ENCODE measurements around the gene PRSS12. TPM values are rescaled to one million over a fixed set of nuclear protein-coding genes. Genes with fewer than 3 reads are reported as not detected.
"Not testable (repeated sequence)": the region's sequence is repeated elsewhere in the genome, so short reads cannot be mapped to it uniquely, and the experiment has no call there.

PRSS12 gene
- polyA plus RNA-seq, 1 donor: 7.1 TPM

DNA sequence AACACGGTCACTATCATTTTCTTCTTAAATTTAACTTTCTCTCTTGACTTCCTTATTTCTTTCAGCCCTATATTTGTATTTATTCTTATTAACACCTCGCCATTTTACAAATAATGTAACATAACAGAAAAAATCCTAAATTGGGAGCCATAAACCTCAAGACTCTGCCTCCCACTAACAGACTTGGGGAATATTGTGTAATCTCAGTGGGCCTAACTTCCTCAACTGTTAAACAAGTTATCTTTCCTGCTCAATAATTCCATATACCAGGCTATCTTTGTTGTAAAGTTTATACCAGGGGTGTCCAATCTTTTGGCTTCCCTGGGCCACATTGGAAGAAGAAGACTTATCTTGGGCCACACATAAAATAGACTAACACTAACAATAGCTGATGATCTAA is 26.2 kb downstream of the PRSS12 start:
- no peak for DNase-seq

DNA sequence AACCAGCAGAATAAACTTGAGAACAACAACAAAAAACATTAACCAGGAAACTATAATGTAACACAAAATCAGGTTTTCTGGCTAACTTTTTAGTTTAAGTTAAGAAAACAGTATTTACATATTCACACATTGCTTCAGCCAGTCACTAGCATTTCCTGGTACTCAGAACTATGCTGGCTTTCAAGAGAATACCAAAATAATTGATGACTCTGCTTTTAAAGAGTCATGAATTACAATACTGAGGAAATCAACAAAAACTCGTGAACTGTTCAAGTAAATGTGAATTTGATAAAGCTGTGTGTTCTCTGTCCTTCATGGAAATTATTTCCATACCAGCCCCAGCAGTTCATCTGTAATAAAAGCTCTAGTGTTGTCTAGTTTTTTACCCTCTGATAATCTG is 27.4 kb downstream of the PRSS12 start:
- no peak for DNase-seq

DNA sequence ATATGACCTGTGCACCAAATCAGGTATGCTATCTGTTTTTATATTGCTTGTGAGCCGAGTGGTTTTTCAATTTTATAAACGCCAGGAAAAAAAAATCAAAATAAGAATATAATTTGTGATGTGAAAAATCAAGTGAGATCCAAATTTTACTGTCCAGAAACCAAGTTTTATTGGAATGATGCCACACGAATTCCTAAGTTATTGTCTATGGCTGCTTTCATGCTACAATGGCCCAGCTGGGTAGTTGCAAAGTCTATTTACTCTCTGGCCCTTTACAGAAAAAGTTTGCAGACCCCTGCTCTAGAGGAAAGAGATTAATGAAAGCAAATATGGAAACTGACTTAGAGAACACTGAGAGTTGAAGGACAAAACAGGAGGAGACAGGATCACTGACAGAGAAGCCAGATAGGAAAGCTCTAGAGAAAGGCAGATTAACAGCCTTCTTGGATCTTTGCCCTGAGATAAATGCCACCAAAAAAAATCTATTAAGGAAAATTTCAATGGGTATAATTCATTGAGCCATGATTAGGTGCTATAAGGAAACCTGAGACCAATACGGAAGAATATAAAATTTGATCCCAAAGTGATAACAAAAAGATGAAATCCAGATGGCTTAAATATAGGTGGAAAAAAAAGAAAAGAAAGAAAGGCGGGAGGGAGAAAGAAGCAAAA is 29.8 kb downstream of the PRSS12 start:
- DNase-seq: no peak

DNA sequence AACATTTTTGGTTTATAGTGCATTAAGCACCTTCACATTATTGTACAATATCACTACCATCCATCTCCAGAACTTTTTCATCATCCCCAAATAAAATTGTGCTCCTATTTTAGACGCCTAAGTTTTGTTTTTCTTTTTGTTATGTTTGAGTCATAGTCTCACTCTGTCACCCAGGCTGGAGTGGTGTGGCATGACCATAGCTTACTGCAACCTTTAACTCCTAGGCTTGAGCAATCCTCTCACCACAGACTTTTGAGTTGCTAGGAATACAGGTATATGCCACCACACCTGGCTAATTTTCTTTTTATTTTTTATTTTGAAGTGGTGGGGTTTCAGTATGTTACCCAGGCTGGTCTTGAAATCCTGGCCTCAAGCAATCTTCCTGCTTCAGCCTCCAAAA is 33.9 kb downstream of the PRSS12 start:
- no peak for DNase-seq

DNA sequence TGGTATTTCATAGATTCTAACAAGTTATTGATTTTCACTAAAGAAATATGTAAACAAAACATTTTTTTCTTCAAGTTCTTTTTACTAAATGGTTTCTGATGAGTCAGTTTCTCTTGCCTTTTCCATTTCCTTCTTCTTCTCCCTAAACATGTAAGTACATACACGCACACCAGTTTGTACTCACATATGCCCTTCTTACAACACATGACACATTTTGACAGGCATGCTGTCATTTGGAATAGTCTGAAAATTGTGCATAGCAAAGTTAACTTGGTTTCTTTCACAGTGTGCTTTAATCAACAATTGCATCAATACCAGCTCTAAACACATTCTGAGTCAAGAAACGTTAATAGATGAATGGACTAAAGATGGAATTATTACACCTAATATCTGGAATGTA is 35.1 kb downstream of the PRSS12 start:
- DNase-seq: no peak

DNA sequence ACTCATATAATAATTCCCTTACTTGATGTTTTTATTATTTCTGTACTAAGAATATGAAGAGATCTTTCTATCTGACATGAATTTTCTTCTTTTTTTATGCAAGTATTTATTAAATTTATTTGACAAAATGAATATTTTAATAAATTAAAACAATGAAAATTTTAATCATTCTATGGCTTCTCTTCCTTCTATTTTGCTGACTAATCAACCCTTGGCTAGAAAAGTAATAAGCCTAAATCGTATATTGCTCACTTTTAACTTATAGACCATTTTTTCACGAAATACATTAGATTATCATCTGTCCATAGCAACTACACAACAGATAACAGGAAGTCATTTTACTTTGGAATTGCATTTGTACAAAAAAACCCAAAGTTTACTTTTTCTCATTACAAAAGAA is 38.6 kb downstream of the PRSS12 start:
- no peak for DNase-seq

DNA sequence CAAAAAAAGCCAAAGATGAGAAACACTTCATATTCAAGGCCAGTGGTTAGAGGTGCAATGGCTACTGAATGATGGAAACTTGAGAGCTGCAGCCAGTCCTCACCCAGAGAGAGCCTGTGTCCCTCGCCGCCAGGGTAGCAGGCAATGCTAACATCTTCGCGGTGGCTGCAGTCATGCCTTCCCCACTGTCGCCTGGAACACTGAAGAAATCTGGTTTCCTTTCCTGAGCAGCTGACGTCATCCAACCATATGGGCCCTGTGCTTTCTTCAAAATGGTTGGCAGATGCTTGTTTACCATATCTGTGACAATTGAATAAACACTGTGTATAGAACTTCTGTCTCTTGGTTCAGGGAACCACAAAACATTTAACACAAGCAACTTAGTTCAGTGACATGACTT is 39.7 kb downstream of the PRSS12 start:
- no peak for DNase-seq

DNA sequence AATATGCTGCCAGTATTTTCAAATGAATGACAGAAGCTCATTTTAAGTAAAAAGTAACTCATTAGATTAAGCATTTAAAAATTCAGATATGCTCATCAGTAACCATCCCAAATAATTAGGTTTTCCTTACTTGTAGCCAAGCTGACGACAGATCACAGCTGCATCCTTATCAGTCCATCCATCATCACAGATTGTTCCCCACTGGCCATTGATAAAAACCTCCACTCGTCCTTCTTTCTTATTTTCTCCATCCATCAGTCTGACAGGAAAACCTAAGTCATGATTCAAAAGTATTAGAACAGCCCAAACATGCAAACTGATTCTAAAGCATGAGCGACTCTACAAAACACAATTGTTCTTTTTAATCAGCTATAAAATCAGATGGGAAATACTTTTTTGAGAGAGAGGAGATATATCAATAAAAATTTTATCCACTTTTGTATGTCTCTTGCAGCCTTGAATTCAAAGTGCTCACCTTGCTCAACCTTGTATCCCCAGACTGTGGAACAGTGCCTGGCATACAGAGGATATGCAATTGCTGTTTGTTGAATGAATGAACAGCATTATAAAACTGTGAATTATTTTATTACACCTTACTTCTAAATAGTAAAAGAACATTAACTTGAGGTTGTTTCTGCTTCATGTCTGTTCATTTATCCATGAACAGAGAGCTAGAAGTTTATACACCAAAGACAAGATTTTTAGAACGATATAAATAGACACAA is 44.3 kb downstream of the PRSS12 start:
- DNase-seq: no peak

DNA sequence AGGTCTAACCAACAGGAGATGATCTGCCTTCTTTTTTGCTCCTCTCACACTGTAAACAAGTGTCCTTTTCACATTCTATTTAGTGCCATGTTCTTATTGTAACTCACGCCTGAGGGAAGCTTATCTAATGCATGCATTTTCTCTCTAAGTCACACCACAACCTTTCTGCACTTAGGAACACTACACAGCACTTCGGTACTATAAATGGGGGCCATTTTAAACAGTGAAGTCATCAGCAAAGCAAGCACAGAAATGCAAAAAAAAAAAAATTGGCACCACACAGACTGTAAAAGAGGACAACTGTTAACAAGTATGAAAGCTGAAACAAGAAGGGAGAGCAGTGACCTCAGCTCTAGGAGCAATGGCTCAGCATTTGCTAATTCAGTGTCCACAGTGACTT is 45.2 kb downstream of the PRSS12 start:
- no peak for DNase-seq

DNA sequence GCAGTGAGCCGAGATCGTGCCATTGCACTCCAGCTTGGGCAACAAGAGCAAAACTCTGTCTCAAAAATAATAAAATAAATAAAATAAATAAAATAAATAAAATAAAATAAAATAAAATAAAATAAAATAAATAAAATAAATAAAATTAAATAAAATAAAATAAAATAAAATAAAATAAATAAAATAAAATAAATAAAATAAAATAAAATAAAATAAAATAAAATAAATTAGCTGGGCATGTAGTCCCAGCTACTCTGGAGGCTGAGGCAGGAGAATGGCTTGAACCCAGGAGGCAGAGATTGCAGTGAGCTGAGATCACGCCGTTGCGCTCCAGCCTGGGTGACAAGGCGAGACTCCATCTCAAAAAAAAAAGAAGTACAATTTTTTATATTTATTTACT is 53.2 kb downstream of the PRSS12 start:
- DNase-seq: not testable (repeated sequence)

DNA sequence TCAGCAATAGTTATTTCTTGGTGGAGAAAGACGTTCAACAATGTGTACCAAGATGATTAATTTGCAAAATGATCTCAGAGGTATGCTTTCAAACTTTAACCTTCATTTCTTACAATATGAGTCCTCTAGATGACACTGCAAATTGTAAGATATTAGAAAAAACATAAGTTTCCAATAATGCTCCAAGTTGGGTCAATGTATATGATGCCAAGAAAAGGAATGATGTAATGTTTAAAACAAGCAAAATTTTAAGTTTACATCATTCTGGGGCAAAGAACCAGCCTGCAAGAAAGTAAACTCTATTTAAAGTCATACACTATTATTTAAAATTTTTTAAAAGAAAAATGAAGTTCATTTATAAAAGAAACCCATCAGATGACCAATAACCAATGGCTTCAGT is 56.1 kb downstream of the PRSS12 start:
- no peak for DNase-seq

DNA sequence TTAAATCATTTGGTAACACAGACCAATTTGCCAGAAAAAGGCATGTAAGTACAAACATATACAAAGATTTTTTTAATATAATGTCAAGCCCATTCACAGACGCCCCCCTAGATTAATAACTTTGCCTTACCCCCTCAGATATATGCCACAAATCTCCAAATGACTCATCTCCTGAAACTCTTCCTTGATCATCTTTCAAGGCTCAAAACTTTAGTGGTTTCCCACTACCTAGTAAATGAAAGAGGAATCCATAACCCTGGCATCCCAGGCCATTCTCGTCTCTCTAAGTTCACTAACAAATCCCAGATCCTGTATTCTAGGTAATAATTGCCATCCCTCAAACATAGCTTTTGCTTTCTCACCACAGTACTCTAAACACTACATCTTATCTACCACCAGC is 61.9 kb downstream of the PRSS12 start:
- no peak for DNase-seq

DNA sequence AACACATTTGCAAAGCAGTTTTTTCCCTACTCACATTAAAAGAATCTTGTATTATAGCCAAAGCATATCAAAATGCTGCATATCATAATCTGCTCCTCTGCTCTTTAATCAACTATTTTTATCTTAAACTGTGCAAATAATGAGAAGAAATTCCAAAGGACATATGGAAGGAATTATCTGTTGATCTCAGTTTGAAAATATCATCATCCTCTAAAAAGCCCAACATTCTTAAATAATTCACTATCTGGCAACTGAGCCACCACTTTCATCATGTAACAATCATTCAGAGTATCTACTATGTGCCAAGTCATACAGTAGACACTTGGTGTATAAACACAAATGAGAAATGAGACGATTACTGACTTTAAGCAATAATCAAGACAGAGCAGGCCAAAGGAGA is 63.0 kb downstream of the PRSS12 start:
- no peak for DNase-seq

DNA sequence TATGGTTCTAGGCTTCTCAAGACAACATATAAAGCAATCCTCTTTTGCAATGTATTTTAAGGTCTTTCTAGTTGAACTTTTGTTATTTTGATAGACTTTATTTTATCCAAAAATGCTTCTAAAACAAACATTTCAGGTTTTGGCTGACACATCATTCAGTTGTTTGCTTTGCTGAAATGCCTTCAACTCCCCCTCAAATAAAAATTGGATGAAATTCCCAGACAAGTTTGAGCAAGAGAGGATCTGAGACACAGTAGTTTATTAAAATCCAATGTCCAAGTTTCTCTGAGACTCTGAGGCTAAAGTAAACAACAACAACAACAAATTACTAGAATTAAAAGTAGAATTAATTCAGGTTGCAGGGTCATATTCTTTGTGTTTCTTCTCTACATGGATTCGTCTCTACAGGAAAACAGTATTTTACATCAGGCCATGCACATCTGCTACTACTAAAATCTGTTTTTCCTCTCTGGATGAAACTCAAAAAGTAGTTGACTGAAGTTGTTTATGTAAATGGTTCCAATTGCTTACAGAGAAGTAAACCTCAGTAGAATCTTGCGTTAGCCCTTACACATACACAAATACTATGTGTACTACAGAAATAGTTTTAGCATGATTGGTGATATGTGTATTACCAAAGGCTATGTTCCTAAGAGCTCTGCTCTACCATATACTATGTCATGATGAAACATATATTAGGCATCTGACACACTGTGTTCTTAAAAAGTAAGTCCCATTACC is 64.9 kb downstream of the PRSS12 start:
- DNase-seq: no peak

DNA sequence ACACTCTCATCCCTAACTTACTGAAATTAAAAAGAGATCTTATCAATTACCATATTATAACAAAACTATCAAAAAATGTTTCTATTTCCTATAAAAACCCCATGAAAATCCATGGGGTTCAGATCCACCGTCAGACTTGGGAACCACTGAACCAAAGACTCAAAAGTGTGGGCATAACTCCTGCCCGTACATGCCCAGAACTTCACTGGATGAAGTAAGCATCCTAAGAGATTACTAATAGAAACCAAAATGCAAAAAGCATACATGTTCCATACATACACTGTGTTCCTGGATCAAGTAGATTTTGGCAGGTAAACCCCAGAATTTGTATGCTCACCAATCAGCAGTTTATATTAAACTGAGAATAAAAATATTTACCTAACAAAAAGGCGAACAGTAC is 66.1 kb downstream of the PRSS12 start:
- no peak for DNase-seq

DNA sequence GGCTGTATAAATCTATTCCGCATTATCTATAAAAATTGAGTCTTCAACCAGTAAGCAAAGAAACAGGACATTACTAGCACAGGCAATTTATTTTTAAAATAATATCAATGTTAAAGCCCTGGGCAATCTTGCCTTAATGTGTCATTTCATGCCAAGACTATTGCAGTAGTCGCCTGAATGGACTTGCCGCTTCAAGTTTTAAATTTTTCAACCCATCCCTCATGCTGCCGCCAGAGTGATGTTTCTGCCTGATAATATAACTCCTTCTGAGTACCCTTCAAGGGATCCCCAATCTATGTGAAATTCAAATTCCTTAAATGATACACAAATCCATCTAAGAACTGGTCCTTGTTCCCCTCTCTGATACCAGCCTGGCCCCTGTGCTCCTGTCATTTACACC is 66.9 kb downstream of the PRSS12 start:
- DNase-seq: no peak

DNA sequence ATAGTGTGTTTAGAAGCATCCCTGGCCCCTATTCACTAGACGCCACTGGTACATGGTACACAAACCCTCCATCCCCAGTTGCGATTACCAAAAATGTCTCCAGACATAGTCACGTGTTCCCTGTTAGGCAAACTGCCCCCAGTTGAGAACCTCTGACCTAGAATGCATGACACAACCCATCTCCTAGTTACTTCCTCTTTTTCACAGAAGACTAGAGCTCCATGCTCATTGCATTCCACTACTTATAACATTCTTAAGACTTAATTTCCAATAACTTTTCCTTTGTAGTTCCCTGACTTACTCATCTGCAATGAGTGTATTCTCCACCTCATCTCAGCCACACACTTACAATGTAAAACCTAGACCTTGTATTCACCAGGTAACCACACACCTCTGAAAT is 68.6 kb downstream of the PRSS12 start:
- no peak for DNase-seq

DNA sequence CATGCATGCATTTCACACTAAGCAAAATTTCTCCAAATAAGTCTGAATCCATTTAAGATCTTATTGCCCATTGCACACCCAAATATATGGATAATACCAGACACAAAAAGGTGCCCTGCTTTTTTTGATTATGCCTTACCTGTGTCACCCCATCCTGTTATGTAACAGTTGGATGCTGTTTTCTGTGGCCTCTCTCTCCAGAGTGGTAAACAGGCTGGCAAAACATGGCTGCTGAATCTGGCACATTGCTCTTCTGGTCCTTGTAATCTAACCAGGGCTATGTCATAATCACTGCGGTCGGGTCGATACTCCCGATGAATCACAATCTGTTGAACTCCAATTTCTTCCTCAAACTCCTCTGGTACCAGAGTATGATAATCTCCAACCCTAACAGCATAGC is 70.1 kb downstream of the PRSS12 start:
- no peak for DNase-seq

DNA sequence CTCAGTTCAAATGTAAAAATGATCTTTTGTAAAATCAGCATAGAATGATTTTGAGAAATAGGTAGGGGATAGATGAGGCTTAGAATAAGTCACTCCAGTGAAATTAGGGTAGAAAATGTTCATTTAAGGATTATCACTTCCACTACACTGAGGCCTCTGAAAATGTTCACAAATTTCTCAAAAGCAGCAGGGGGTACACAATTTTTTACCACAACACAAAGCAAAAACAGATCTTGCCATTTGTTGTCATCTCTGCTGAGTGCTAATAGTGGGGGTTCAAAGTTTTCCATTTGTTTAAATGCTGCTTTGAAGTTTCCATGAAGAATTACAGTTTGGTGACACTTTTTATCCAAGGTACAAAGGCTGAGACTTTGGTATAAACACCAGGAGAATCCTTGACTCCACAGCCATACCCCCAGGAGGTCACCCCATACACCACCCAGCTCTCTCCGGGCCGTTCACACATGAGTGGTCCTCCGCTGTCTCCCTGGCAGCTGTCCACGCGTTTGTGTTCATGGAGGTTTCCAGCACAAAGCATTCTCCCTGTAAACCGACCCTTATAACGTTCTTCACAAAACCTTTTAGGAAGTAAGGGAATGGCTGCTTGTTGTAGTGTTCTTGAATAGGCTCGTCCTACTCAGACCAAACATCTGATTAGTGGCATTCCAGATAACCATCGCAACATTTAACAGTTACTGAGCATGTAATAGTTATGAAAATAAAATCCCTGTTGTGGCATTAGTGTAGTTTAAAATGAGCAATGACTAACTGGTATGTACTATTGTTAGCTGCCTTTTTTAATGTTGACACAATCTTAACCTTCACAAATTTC is 71.0 kb downstream of the PRSS12 start:
- DNase-seq: no peak

DNA sequence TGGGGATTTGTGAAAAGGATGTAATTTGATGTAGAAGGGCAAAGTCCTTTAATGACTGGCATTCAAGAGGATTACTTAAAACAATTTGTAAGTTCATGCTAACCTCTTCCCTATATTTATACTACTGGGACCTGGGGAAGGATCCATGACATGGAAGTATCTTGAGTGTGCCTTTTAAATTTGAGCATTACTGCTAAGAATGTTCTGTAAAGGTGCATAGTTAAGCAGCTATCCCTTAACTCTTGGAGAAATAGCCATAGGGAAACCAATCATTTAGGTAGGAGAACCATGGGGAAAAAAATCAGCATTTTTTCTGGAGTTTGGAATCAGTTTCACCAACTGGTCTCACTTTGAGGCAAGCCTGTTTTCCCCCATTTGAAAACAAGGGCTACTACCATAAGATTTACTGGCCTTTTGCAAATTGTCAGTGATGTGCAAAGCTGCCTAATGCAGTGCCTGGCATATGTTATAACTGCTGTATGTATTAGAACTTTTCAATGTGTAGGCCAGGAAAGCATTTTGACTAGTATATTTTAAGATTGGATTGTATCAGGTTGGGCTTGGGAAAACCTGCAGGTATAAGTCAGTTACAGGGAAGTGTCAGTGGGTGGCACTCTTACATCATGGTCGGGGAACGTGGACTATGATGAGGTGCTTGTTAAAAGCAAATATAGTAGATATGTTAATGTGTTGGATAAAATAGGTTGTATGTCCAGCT is 72.1 kb downstream of the PRSS12 start:
- peak; percentile 48 for DNase-seq

DNA sequence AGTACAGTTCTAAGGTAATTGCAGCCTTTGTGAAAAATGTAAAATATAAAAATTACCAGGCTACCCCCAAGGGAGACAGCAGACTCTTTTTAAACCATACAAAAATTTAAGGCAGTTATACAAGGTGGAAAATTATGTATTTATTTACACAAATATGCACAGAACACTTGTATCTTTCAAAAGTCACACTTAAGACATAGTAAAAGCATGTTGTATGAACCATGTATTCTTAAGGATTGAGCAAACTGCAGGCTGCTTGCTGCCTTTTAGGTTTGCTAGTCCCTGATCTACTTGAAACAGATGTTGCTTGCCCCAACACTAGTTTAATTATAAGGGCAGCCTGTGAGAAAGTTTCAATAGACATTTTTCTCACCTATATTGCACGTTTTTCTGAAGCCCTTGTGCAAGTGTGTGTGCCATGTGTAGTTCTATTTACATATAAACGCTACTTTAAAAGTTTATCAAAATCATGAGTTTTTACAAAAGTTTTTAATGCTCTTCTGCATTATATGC is 72.8 kb downstream of the PRSS12 start:
- no peak for DNase-seq

DNA sequence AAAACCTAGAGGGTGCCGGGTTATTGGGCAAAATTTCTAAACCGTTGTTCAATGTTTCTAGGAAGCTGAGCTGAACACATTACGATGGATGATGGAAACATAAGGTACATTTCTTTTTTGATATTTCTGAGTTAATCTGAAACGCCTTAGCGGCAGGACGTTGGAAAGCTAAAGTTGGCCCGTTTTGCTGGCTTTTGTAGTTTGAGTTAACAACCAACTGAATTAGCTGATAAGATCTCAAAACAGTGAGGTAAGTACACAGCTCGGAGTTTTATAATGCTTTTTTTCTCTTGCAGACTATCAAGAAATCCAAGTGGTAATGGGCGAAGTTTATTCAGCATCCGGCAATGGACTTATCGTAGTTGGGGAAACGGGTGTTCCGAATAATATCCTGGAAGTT is 73.5 kb downstream of the PRSS12 start:
- DNase-seq: no peak

Measured in left kidney (tissue), 2 donors.